Measurements from ENCODE around the gene ALDH2.

Gene ALDH2

DNA sequence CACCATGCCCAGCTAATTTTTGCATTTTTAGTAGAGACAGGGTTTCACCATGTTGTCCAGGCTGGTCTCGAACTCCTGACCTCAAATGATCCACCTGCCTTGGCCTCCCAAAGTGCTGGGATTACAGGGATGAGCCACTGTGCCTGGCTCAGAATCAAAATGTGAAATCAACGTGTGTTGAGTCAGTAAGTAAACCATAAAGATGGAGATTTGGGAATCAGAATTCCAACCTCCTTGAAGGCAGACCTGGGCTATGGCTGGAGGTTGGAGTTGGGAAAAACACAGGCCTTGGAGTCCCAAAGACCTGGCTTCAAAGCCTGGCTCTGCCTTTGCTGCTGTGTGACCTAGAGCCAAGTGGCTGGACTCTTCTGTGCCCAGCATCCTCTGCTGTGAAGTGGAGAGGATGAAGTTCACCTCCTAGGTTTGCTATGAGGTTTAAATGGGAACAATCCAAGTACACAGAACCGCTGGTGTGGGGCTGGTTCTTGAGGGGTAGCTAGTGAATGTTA, 10.2 kb downstream of the ALDH2 start:
- no peak overlapping the region for H3K9ac ChIP-seq
- H3K27me3 ChIP-seq (ENCODE audit: control insufficient read depth, insufficient read depth, low read length) = no peaks in the 10 kb centered on the region
- no peak overlapping the region for H3K4me2 ChIP-seq (ENCODE audit: low read length)
- H3K27ac ChIP-seq = no peak overlapping the region
- no peaks in the 10 kb centered on the region for H3K4me1 ChIP-seq
- TF ChIP-seq, protein P1, sequence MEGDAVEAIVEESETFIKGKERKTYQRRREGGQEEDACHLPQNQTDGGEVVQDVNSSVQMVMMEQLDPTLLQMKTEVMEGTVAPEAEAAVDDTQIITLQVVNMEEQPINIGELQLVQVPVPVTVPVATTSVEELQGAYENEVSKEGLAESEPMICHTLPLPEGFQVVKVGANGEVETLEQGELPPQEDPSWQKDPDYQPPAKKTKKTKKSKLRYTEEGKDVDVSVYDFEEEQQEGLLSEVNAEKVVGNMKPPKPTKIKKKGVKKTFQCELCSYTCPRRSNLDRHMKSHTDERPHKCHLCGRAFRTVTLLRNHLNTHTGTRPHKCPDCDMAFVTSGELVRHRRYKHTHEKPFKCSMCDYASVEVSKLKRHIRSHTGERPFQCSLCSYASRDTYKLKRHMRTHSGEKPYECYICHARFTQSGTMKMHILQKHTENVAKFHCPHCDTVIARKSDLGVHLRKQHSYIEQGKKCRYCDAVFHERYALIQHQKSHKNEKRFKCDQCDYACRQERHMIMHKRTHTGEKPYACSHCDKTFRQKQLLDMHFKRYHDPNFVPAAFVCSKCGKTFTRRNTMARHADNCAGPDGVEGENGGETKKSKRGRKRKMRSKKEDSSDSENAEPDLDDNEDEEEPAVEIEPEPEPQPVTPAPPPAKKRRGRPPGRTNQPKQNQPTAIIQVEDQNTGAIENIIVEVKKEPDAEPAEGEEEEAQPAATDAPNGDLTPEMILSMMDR (IDR thresholded peaks at IDR 0.05) = no peak
- no peaks in the 10 kb centered on the region for H3K9me3 ChIP-seq (ENCODE audit: control insufficient read depth, low read length)
- H3K4me3 ChIP-seq (ENCODE audit: low read depth, low read length) = no peak overlapping the region
- no peak overlapping the region for H2AFZ ChIP-seq
- no peaks in the 10 kb centered on the region for H3K79me2 ChIP-seq
- no peaks in the 10 kb centered on the region for H3K36me3 ChIP-seq (ENCODE audit: control insufficient read depth, insufficient read depth, low read length)

GRCh38 chr12:111777345-111778045, 10.8 kb downstream of the ALDH2 start:
- H3K9ac ChIP-seq = no peak overlapping the region
- TF ChIP-seq, protein P1 (IDR thresholded peaks at IDR 0.05) = no peak
- H3K27me3 ChIP-seq (ENCODE audit: control insufficient read depth, insufficient read depth, low read length) = no peaks in the 10 kb centered on the region
- no peak overlapping the region for H3K4me3 ChIP-seq (ENCODE audit: low read depth, low read length)
- no peaks in the 10 kb centered on the region for H3K36me3 ChIP-seq (ENCODE audit: control insufficient read depth, insufficient read depth, low read length)
- no peak overlapping the region for H3K27ac ChIP-seq
- H3K79me2 ChIP-seq = no peaks in the 10 kb centered on the region
- no peak overlapping the region for H2AFZ ChIP-seq
- H3K9me3 ChIP-seq (ENCODE audit: control insufficient read depth, low read length) = no peaks in the 10 kb centered on the region
- H3K4me2 ChIP-seq (ENCODE audit: low read length) = no peak overlapping the region
- H3K4me1 ChIP-seq = no peaks in the 10 kb centered on the region

GRCh38 chr12:111780166-111780565, 13.4 kb downstream of the ALDH2 start:
- no peaks in the 10 kb centered on the region for H3K9me3 ChIP-seq (ENCODE audit: control insufficient read depth, low read length)
- H3K79me2 ChIP-seq = no peaks in the 10 kb centered on the region
- H2AFZ ChIP-seq = no peak overlapping the region
- H3K4me2 ChIP-seq (ENCODE audit: low read length) = no peak overlapping the region
- H3K4me1 ChIP-seq = no peaks in the 10 kb centered on the region
- TF ChIP-seq, protein P1 (IDR thresholded peaks at IDR 0.05) = no peak
- H3K4me3 ChIP-seq (ENCODE audit: low read depth, low read length) = no peak overlapping the region
- no peaks in the 10 kb centered on the region for H3K36me3 ChIP-seq (ENCODE audit: control insufficient read depth, insufficient read depth, low read length)
- H3K9ac ChIP-seq = no peak overlapping the region
- H3K27ac ChIP-seq = no peak overlapping the region
- H3K27me3 ChIP-seq (ENCODE audit: control insufficient read depth, insufficient read depth, low read length) = no peaks in the 10 kb centered on the region

DNA sequence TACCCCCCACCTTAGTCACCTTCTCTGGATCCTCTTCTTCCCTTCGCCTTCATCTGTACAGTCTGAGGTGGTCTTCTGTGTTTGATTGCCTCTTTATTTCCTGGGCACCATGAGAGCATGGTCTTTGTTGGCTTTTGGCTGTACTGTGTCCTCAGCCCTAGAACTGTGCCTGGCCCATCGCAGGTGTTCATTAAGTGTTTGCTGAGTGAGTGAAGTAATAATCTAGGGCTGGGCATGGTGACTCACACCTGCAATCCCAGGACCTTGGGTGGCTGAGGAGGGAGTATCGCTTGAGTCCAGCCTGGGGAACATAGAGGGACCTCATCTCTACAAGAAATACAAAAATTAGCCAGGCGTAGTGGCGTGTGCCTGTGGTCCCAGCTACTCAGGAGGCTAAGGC, 13.9 kb downstream of the ALDH2 start:
- no peak overlapping the region for H3K27ac ChIP-seq

More for the DNA sequence above, 13.9 kb downstream of the ALDH2 start:
- Histone ChIP-seq H3K9me3 (ENCODE audit: control insufficient read depth, low read length) (no peaks in the 10 kb centered on the region), H3K36me3 (ENCODE audit: control insufficient read depth, insufficient read depth, low read length) (no peaks in the 10 kb centered on the region), H3K79me2 (no peaks in the 10 kb centered on the region), H3K4me2 (ENCODE audit: low read length) (no peak overlapping the region), H3K27me3 (ENCODE audit: control insufficient read depth, insufficient read depth, low read length) (no peaks in the 10 kb centered on the region), H3K4me3 (ENCODE audit: low read depth, low read length) (no peak overlapping the region), H3K4me1 (no peaks in the 10 kb centered on the region), H3K9ac (no peak overlapping the region), H2AFZ (no peak overlapping the region)
- TF ChIP-seq, protein P1 (IDR thresholded peaks at IDR 0.05) = no peak
